HL-60/S4 treated with phorbol 12-myristate 13-acetate at 8.2 ng/mL for 4 days and 3 days (cell line): ENCODE data around the gene TRAPPC3L.

ENCODE experiments used
- in situ Hi-C: fragments of 300-500 bp; cut with MboI; formaldehyde crosslinking; loops from 2 replicates; pipeline ENCODE4 v1.15.0; 2022; ENCODE audit warnings: low sequenced_read_pairs

TRAPPC3L gene

DNA sequence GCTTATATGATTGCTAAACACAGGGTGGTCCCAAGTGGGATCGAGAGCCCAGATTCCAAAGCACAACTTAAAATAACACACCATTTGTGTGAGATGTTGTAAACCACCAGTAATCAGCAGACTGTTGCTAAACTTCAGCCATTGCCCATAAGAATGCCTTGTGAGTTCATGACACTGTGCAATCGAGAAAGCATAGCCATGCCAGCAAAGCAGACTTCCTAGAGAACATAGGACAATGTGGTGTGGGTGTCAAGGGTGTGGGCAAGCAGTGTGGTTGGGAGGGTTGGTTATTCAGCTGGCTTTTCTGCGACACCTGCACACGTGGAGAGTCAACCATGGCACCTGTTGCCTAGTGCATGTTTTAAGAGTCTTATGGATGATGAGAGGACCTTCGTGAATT, 100.4 kb downstream of the TRAPPC3L start:
- in situ Hi-C loops = no loop called here
